HepG2 (cell line): ENCODE data around the gene OR7G3. TPM values are rescaled to one million over a fixed set of nuclear protein-coding genes. Genes with fewer than 3 reads are reported as not detected.

Experiments
- ATAC-seq: fragments of 200-7000 bp; cut with Tn5 transposase; 3 replicates; pipeline ENCODE4 v1.9.1; 2020; ENCODE audit warnings: mild to moderate bottlenecking, moderate library complexity
- BruUV-seq: library from RNA; stranded (reverse); fragments of 400-500 nt; replicated peaks from 2 replicates; lab custom pipeline; 2021; lab: Mats Ljungman, UMichigan
- CTCF ChIA-PET: fragments of 300-600 bp; formaldehyde crosslinking; extraction: SDS; loops from one replicate; lab custom pipeline; 2021; ENCODE audit warnings: low total read pairs, inconsistent platforms, low intra/inter-chr PET ratio; lab: Yijun Ruan, JAX
- POLR2A ChIA-PET: fragments of 350-600 bp; sonication (Branson Sonifier 250); formaldehyde crosslinking; loops from one replicate; lab custom pipeline; 2020; ENCODE audit warnings: antibody characterized with exemption, inconsistent platforms; lab: Yijun Ruan, JAX
- DNase-seq: peaks from one replicate; pipeline ENCODE4 v3.0.0-alpha.2; 2015; ENCODE audit warnings: low spot score
- FAIRE-seq: peaks from 3 replicates; lab custom pipeline; 2011; peaks lifted over from hg19 to GRCh38; lab: Jason Lieb, UNC
- H2AFZ ChIP-seq: one replicate; pipeline ENCODE4 v1.6.1; 2011; ENCODE audit warnings: low read length, inconsistent platforms
- H3K27ac ChIP-seq: fragments of 300-600 bp; 3 replicates; pipeline ENCODE4 v1.8.0; 2011; ENCODE audit warnings: mixed run types, mild to moderate bottlenecking, mixed read lengths, low read length, inconsistent platforms; ENCODE audit not compliant: insufficient read depth; ENCODE audit errors: extremely low read length
- H3K27me3 ChIP-seq, 2 experiments: fragments of 200-600 bp in 1 of 2; 2 replicates in 1 of 2; 3 replicates in 1 of 2; pipeline versions ENCODE4 v1.6.0 to v1.8.0; 2011; ENCODE audit warnings: low read length in 2 of 2, mild to moderate bottlenecking in 2 of 2, moderate library complexity in 2 of 2, inconsistent platforms in 1 of 2; ENCODE audit not compliant: insufficient read depth in 2 of 2, control insufficient read depth in 1 of 2
- H3K36me3 ChIP-seq, 2 experiments: fragments of 200-600 bp in 1 of 2; replicated peaks in 1 of 2; 2 replicates in 1 of 2; 3 replicates in 1 of 2; pipeline versions ENCODE4 v1.5.1 to v1.8.0; 2011; ENCODE audit warnings: low read length in 2 of 2, inconsistent platforms in 1 of 2; ENCODE audit not compliant: insufficient read depth in 2 of 2, control insufficient read depth in 1 of 2
- H3K4me1 ChIP-seq: 2 replicates; pipeline ENCODE4 v1.5.1; 2012; ENCODE audit warnings: low read length, inconsistent platforms; ENCODE audit not compliant: insufficient read depth
- H3K4me2 ChIP-seq: 2 replicates; pipeline ENCODE4 v1.6.0; 2011; ENCODE audit warnings: low read depth, low read length, inconsistent platforms
- H3K4me3 ChIP-seq, 3 experiments: fragments of 200-600 bp in 1 of 3; sonication (generic), shearing (Covaris generic) in 1 of 3; replicated peaks in 1 of 3; 2 replicates each; pipeline ENCODE4 v1.5.1; 2011 to 2016; ENCODE audit warnings: low read length in 3 of 3, inconsistent platforms in 2 of 3, low read depth in 2 of 3, mild to moderate bottlenecking in 2 of 3, control low read depth in 1 of 3, mixed read lengths in 1 of 3; ENCODE audit not compliant: insufficient read depth in 1 of 3
- H3K79me2 ChIP-seq: one replicate; pipeline ENCODE4 v1.6.1; 2011; ENCODE audit warnings: low read length, inconsistent platforms; ENCODE audit not compliant: insufficient read depth
- H3K9ac ChIP-seq: 2 replicates; pipeline ENCODE4 v1.6.0; 2011; ENCODE audit warnings: mild to moderate bottlenecking, low read depth, low read length, inconsistent platforms; ENCODE audit not compliant: insufficient read depth
- H3K9me3 ChIP-seq: 2 replicates; pipeline ENCODE4 v1.5.1; 2012; ENCODE audit warnings: mild to moderate bottlenecking, low read length
- H4K20me1 ChIP-seq: 2 replicates; pipeline ENCODE4 v1.6.0; 2011; ENCODE audit warnings: inconsistent platforms, mild to moderate bottlenecking, low read length, moderate library complexity; ENCODE audit not compliant: insufficient read depth
- IKZF1 ChIP-seq: fragments of 450-650 bp; IDR thresholded peaks from 2 replicates; pipeline ENCODE4 v1.7.1; 2016
- JUN ChIP-seq: sonication (generic); formaldehyde crosslinking; IDR thresholded peaks from 2 replicates; pipeline ENCODE4 v1.4.0; 2020; ENCODE audit warnings: mild to moderate bottlenecking, missing genetic modification reagents
- KDM6A ChIP-seq: IDR thresholded peaks from 2 replicates; pipeline ENCODE4 v1.6.1; 2016; ENCODE audit warnings: low read depth
- MEIS1 ChIP-seq: sonication (generic); formaldehyde crosslinking; IDR thresholded peaks from 2 replicates; pipeline ENCODE4 v1.9.0; 2021; ENCODE audit warnings: mild to moderate bottlenecking, missing genetic modification reagents, moderate library complexity, borderline replicate concordance
- MIER3 ChIP-seq: IDR thresholded peaks from 2 replicates; pipeline ENCODE4 v1.6.1; 2016; ENCODE audit warnings: missing compliant biosample characterization, borderline replicate concordance
- PAXIP1 ChIP-seq: sonication (generic); formaldehyde crosslinking; conservative IDR thresholded peaks from 2 replicates; pipeline ENCODE4 v1.4.0; 2020; ENCODE audit warnings: mild to moderate bottlenecking, missing genetic modification reagents, moderate library complexity
- SALL2 ChIP-seq: sonication (generic); formaldehyde crosslinking; IDR thresholded peaks from 2 replicates; pipeline ENCODE4 v1.8.1; 2023; ENCODE audit warnings: mild to moderate bottlenecking, missing genetic modification reagents, inconsistent platforms
- SETDB1 ChIP-seq: sonication (generic); formaldehyde crosslinking; IDR thresholded peaks from 2 replicates; pipeline ENCODE4 v1.5.1; 2020; ENCODE audit warnings: missing genetic modification reagents, mild to moderate bottlenecking, borderline replicate concordance
- ZBTB26 ChIP-seq: IDR thresholded peaks from 2 replicates; pipeline ENCODE4 v1.6.1; 2016; ENCODE audit warnings: missing compliant biosample characterization, missing genetic modification reagents, borderline replicate concordance
- ZFYVE20 ChIP-seq: sonication (generic); formaldehyde crosslinking; IDR thresholded peaks from 2 replicates; pipeline ENCODE4 v1.8.0; 2023; ENCODE audit warnings: low read depth, mild to moderate bottlenecking, moderate library complexity, missing genetic modification reagents, borderline replicate concordance
- ZNF713 ChIP-seq: sonication (generic); formaldehyde crosslinking; IDR thresholded peaks from 2 replicates; pipeline ENCODE4 v1.4.0; 2020; ENCODE audit warnings: mild to moderate bottlenecking, missing genetic modification reagents
- ZNF772 ChIP-seq: sonication (generic); formaldehyde crosslinking; IDR thresholded peaks from 2 replicates; pipeline ENCODE4 v1.5.0; 2020; ENCODE audit warnings: mild to moderate bottlenecking, missing genetic modification reagents
- WGBS: methylation state at CpG from one replicate; pipeline ENCODE4 v1.1.6; 2017; ENCODE audit warnings: low lambda C conversion rate; 5-methylcytosine and 5-hydroxymethylcytosine counted together
- in situ Hi-C: cut with HindIII; loops from 2 replicates; pipeline ENCODE4 v1.10.0; 2017; ENCODE audit warnings: low pct_unique_long_range_greater_than_20kb; ENCODE audit not compliant: extremely low pct_ligation_motif_present
- intact Hi-C: fragments of 100-400 bp; cut with micrococcal nuclease; formaldehyde crosslinking; loops from one replicate; pipeline ENCODE4 v1.10.0; 2022; ENCODE audit not compliant: unreplicated experiment
- polyA plus RNA-seq, 8 experiments: library from polyadenylated mRNA; depleted of rRNA in 3 of 8; stranded (reverse) in 7 of 8; unstranded in 1 of 8; fragments of >200 nt; fragmentation: Illumina TruSeq in 4 of 8; extraction: Trizol in 4 of 8; gene quantifications; 2 replicates each; pipeline versions ENCODE4 v1.2.1 to v1.2.3, GENCODE V29; 2011 to 2016; ENCODE audit warnings: low read depth in 4 of 8, missing spikeins in 1 of 8, mixed read lengths in 1 of 8; ENCODE audit not compliant: insufficient read depth in 1 of 8
- total RNA-seq, 5 experiments: library from RNA; depleted of rRNA; stranded (reverse); fragments of >200 nt; fragmentation: Illumina TruSeq; extraction: Trizol; gene quantifications; 2 replicates each; pipeline ENCODE4 v1.2.3, GENCODE V29; 2016; ENCODE audit warnings: low read depth in 1 of 5
- TF ChIP-seq, protein P1 (sequence below): sonication (generic); formaldehyde crosslinking; IDR thresholded peaks from 2 replicates; pipeline ENCODE4 v1.4.0; 2020; ENCODE audit warnings: missing genetic modification reagents, mild to moderate bottlenecking, borderline replicate concordance
- TF ChIP-seq, protein P2 (sequence below): IDR thresholded peaks from 2 replicates; pipeline ENCODE4 v1.6.1; 2016

The OR7G3 gene
- total and polyA plus RNA-seq, 2 of the 13 experiments (the other 11 are each of a cell fraction or from before 2014, with no cell fraction given), result not detected

DNA sequence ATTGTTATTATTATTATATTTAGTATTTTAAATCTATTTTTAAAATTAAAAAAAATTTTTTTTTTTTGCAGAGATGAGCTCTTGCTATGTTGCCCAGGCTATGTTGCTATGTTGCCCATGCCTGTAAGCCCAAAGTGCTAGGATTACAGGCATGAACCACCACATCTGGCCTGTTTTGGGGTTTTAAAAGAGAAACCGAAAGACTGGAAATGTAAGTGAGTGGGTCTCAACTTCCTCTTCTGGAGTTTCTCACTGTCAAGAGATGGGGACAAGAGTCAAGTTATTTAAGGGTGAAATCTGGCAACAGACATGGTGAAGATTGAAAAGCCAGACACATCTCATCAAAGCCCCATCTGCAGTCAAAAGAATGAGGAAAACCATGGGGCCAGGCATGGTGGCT, 4.2 kb upstream of the OR7G3 start:
- Histone ChIP-seq H4K20me1 (no peaks in the 10 kb centered on the region), H3K9ac (no peak overlapping the region), H3K4me2 (no peak overlapping the region), H3K27ac (no peak overlapping the region), H3K36me3 (no peaks in the 10 kb centered on the region), H3K9me3 (no peaks in the 10 kb centered on the region), H3K27me3 (peaks cover 0 to 2% of the 10 kb centered on the region in 2 experiments; a peak in 2 of 5 replicates), H3K79me2 (no peaks in the 10 kb centered on the region), H3K4me3 (no peak overlapping the region), H2AFZ (no peak overlapping the region), H3K4me1 (no peaks in the 10 kb centered on the region)
- DNase-seq, result no peak
- ChIA-PET CTCF (no interaction called here), POLR2A (no interaction called here)
- no peak for ATAC-seq
- in situ Hi-C loops, result loop anchor here (25.0 kb wide), 1 partner anchor 656 kb away; no protein-coding TSS in a partner anchor
- WGBS, result 89% methylated on average over 1 of the region's 1 CpG
- no TSS peak for BruUV-seq
- intact Hi-C loops, result loop anchor here (10.0 kb wide), 2 partner anchors 304 to 454 kb away; partner anchors contain the start of genes ZNF121 and ZNF266
- no peak for FAIRE-seq
- TF ChIP-seq, protein P1, sequence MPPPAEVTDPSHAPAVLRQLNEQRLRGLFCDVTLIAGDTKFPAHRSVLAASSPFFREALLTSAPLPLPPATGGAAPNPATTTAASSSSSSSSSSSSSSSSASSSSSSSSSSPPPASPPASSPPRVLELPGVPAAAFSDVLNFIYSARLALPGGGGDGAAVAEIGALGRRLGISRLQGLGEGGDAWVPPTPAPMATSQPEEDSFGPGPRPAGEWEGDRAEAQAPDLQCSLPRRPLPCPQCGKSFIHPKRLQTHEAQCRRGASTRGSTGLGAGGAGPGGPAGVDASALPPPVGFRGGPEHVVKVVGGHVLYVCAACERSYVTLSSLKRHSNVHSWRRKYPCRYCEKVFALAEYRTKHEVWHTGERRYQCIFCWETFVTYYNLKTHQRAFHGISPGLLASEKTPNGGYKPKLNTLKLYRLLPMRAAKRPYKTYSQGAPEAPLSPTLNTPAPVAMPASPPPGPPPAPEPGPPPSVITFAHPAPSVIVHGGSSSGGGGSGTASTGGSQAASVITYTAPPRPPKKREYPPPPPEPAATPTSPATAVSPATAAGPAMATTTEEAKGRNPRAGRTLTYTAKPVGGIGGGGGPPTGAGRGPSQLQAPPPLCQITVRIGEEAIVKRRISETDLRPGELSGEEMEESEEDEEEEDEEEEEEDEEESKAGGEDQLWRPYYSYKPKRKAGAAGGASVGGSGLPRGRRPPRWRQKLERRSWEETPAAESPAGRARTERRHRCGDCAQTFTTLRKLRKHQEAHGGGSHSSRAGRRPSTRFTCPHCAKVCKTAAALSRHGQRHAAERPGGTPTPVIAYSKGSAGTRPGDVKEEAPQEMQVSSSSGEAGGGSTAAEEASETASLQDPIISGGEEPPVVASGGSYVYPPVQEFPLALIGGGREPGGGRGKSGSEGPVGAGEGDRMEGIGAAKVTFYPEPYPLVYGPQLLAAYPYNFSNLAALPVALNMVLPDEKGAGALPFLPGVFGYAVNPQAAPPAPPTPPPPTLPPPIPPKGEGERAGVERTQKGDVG (CRISPR knock-in tag), result no peak
- no peak for TF ChIP-seq IKZF1
- TF ChIP-seq MIER3 (CRISPR knock-in tag), result no peak
- no peak for TF ChIP-seq SALL2 (CRISPR knock-in tag)
- TF ChIP-seq, protein P2, sequence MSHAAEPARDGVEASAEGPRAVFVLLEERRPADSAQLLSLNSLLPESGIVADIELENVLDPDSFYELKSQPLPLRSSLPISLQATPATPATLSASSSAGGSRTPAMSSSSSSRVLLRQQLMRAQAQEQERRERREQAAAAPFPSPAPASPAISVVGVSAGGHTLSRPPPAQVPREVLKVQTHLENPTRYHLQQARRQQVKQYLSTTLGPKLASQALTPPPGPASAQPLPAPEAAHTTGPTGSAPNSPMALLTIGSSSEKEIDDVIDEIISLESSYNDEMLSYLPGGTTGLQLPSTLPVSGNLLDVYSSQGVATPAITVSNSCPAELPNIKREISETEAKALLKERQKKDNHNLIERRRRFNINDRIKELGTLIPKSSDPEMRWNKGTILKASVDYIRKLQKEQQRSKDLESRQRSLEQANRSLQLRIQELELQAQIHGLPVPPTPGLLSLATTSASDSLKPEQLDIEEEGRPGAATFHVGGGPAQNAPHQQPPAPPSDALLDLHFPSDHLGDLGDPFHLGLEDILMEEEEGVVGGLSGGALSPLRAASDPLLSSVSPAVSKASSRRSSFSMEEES (CRISPR knock-in tag), result no peak
- no peak for TF ChIP-seq ZFYVE20 (CRISPR knock-in tag)
- TF ChIP-seq ZBTB26 (CRISPR knock-in tag), result no peak
- no peak for TF ChIP-seq JUN (CRISPR knock-in tag)
- no peak for TF ChIP-seq ZNF713 (CRISPR knock-in tag)
- TF ChIP-seq SETDB1 (CRISPR knock-in tag), result no peak
- TF ChIP-seq ZNF772 (CRISPR knock-in tag), result no peak
- TF ChIP-seq PAXIP1 (CRISPR knock-in tag), result no peak
- TF ChIP-seq MEIS1 (CRISPR knock-in tag), result no peak
- no peak for TF ChIP-seq KDM6A (CRISPR knock-in tag)
